ENCODE measurements around the gene GOT2.
"Not testable (repeated sequence)": the region's sequence is repeated elsewhere in the genome, so short reads cannot be mapped to it uniquely, and the experiment has no call there.

Gene GOT2

DNA sequence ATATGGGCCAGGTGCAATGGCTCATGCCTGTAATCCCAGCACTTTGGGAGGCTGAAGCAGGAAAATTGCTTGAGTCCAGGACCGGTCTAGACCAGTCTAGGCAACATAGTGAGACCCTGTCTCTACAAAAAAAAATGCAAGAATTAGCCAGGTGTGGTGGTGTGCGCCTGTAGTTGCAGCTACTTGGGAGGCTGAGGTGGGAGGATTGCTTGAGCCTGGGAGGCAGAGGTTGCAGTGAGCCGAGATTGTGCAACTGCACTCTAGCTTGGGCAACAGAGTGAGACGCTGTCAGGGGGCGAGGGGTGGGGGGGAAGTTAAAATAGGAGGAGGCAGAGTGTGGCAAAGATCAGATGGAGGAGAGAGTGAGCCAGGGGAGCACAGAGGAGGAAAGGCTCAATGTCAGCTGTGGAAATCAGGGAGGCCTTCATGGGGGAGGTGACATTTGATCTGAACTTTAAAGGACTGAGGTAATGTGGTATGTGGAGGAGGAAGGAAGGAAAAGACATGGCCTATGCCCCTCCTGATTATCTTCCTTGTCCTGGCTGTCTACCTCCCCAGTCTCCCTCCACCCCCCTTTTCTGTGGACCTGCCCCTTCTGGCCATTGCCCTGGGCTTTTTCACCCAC, 4.7 kb upstream of the GOT2 start:
- TF ChIP-seq, protein P1, sequence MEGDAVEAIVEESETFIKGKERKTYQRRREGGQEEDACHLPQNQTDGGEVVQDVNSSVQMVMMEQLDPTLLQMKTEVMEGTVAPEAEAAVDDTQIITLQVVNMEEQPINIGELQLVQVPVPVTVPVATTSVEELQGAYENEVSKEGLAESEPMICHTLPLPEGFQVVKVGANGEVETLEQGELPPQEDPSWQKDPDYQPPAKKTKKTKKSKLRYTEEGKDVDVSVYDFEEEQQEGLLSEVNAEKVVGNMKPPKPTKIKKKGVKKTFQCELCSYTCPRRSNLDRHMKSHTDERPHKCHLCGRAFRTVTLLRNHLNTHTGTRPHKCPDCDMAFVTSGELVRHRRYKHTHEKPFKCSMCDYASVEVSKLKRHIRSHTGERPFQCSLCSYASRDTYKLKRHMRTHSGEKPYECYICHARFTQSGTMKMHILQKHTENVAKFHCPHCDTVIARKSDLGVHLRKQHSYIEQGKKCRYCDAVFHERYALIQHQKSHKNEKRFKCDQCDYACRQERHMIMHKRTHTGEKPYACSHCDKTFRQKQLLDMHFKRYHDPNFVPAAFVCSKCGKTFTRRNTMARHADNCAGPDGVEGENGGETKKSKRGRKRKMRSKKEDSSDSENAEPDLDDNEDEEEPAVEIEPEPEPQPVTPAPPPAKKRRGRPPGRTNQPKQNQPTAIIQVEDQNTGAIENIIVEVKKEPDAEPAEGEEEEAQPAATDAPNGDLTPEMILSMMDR (IDR thresholded peaks at IDR 0.05; ENCODE audit: insufficient read depth, low read length, poor library complexity, severe bottlenecking), result no peak
- no peak for DNase-seq (ENCODE audit: extremely low read depth, insufficient read length)
- Histone ChIP-seq H3K36me3 (ENCODE audit: control insufficient read depth, insufficient read depth, low read length) (no peaks in the 10 kb centered on the region), H3K27me3 (replicated peaks; ENCODE audit: control insufficient read depth, insufficient read depth, low read length) (no peaks in the 10 kb centered on the region), H3K4me3 (replicated peaks; ENCODE audit: low read depth, low read length) (no peak overlapping the region)

DNA sequence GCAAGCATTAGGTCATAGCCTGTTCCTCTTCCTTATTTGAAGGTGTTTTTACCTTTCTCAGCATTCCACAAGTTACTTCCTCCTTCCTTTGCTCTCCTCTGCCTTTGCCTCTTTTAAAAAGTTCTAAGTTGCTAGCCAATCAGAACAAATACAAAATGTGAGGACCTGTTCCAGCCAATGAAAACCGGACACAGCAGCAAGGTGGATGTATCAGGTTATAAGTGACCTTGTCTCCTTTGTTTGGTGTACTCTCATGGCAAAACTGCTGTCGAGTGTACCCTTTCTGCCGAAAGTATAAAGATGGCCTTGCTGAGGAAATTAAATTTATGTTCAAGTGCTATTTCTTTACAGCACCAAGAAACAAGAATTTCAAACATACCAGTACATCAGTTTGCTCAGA, 2.2 kb upstream of the GOT2 start:
- H3K4me3 ChIP-seq (replicated peaks; ENCODE audit: low read depth, low read length); H3K27me3 ChIP-seq (replicated peaks; ENCODE audit: control insufficient read depth, insufficient read depth, low read length); DNase-seq (ENCODE audit: extremely low read depth, insufficient read length); H3K36me3 ChIP-seq (ENCODE audit: control insufficient read depth, insufficient read depth, low read length): not testable (repeated sequence)

DNA sequence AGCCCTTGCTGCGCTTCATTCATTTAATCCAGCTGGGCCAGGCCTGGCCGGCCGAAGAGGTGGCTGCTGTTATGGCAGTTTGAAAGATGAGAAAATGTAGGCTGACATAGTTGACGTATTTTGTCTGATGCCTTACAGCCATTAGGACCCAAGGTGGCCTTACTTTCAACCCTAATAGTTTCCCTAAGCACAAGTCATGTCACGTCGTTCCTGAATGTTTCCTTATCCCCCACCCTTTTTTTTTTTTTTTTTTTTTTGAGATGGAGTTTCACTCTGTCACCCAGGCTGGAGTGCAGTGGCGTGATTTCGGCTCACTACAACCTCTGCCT, 307 bp upstream of the GOT2 start:
- H3K4me3 ChIP-seq (replicated peaks; ENCODE audit: low read depth, low read length), result peak overlapping the region; percentile 98
- no peak for DNase-seq (ENCODE audit: extremely low read depth, insufficient read length)
- H3K36me3 ChIP-seq (ENCODE audit: control insufficient read depth, insufficient read depth, low read length), result no peaks in the 10 kb centered on the region; the same call in 1 of the 2 replicates
- H3K27me3 ChIP-seq (replicated peaks; ENCODE audit: control insufficient read depth, insufficient read depth, low read length), result no peaks in the 10 kb centered on the region
- TF ChIP-seq, protein P1 (IDR thresholded peaks at IDR 0.05; ENCODE audit: insufficient read depth, low read length, poor library complexity, severe bottlenecking), result no peak

DNA sequence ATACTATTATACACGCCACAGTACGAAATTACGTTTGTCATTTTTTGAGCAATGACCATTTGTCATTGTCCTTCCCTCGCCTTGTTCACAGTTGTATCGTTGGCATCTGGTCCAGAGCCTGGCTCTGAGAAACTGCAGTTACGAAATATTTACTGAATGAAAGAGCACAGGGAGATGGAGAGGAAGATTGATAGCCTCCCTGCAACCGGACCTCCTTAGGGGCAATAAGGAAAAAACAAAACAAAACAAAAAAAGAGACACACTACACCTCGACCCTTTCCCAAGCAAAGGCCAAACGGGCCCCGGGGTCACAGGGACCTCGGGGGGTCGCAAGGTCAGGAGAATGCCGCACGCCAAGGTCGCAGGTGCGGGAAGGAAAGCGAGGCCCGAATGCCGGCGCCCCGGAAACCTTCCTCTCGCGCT, 857 bp downstream of the GOT2 start:
- TF ChIP-seq, protein P1 (IDR thresholded peaks at IDR 0.05; ENCODE audit: insufficient read depth, low read length, poor library complexity, severe bottlenecking), result no peak
- H3K36me3 ChIP-seq (ENCODE audit: control insufficient read depth, insufficient read depth, low read length), result no peaks in the 10 kb centered on the region; the same call in 1 of the 2 replicates
- no peaks in the 10 kb centered on the region for H3K27me3 ChIP-seq (replicated peaks; ENCODE audit: control insufficient read depth, insufficient read depth, low read length)
- DNase-seq (ENCODE audit: extremely low read depth, insufficient read length), result no peak
- H3K4me3 ChIP-seq (replicated peaks; ENCODE audit: low read depth, low read length), result peak overlapping the region; percentile 98

DNA sequence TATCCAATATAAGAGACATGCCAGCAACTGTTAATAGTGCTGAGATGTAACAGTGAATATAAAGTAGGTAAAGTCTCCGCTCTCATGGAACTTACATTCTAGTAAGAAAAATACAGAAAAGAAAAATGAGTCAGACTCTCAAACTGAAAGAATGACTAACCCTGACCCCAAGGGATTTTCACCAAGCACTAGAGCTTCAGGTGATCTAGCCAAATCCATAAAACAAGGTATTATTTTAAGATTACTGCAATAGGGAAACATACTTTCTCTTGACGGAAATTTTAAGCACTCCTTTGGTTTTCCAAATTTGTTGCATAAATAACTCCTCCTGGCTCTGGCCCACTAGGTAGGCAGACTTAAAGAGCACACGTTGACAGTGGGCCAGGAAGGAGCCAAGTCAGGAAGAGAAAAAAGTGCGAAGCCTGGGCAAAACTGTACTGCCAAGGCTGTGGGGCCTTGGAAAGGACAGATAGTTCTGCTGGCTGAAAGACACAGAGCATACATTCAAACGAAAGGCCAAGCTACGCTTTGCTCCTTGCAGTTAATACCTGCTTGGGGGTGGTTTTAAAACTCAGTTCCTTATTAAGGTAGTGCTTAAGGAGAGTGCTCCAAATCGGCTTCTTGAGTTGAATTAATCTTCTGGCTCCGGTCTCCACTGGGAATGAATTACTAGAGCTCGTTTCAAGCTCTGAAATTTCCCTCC, 1.4 kb downstream of the GOT2 start:
- peak; percentile 29 for DNase-seq (ENCODE audit: extremely low read depth, insufficient read length)
- no peaks in the 10 kb centered on the region for H3K27me3 ChIP-seq (replicated peaks; ENCODE audit: control insufficient read depth, insufficient read depth, low read length)
- no peaks in the 10 kb centered on the region; the same call in 1 of the 2 replicates for H3K36me3 ChIP-seq (ENCODE audit: control insufficient read depth, insufficient read depth, low read length)
- TF ChIP-seq, protein P1 (IDR thresholded peaks at IDR 0.05; ENCODE audit: insufficient read depth, low read length, poor library complexity, severe bottlenecking), result no peak
- peak overlapping the region; percentile 98 for H3K4me3 ChIP-seq (replicated peaks; ENCODE audit: low read depth, low read length)

DNA sequence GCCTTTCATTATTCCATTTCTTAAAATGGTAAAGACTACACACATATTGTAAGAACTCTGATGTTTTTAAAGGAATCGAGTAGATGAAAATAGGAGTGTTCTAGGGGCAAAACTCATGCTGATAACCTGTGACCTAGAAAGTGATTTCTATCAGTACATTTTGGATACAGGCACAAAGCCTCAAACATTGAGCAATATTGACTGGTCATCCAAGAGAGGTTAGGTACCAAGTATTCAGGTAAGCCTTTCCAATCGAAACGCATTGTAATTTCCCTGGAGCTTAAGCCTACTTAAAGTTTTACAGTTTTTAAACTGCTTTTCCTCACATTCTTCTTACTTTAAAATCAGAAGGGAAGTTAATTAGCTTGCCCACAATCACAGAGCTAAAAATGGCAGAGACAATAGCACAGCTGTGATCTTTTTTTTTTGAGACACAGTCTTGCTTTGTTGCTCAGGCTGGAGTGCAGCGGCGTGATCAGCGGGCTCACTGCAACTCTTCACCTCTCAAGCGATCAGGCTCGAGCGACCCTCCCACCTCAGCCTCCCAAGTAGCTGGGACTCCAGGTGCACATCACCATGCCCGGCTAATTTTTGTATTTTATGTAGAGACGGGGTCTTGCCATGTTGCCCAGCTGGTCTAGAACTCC, 3.3 kb downstream of the GOT2 start:
- H3K27me3 ChIP-seq (replicated peaks; ENCODE audit: control insufficient read depth, insufficient read depth, low read length), result no peaks in the 10 kb centered on the region
- no peaks in the 10 kb centered on the region; the same call in 1 of the 2 replicates for H3K36me3 ChIP-seq (ENCODE audit: control insufficient read depth, insufficient read depth, low read length)
- no peak for DNase-seq (ENCODE audit: extremely low read depth, insufficient read length)
- TF ChIP-seq, protein P1 (IDR thresholded peaks at IDR 0.05; ENCODE audit: insufficient read depth, low read length, poor library complexity, severe bottlenecking), result no peak
- H3K4me3 ChIP-seq (replicated peaks; ENCODE audit: low read depth, low read length), result no peak overlapping the region
